GM21360 (cell line): ENCODE results near the gene ETV4.

Experiments
- ATAC-seq: cut with Tn5 transposase; IDR thresholded peaks from one replicate; pipeline ENCODE4 v1.9.1; 2021; ENCODE audit warnings: mild to moderate bottlenecking, moderate library complexity; ENCODE audit not compliant: unreplicated experiment

ETV4 gene

DNA sequence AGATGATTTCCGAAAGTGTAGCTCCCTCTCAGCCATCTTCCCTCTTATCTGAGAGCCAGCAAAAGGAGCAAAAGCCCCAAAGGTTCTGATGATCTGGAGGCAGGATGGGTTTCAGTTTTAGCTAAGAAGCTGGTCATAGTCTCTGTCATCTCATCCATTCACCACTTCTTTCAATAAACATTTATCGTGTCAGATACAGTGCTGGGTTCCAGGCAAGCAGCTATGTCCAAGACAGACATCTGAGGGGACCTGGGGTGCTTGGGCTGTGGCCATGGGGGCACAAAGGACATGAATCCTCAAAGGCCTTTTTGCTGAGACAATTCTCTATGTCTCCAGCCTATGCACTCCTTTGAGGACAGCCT lies 1.0 kb upstream of the ETV4 start:
- no peak for ATAC-seq

DNA sequence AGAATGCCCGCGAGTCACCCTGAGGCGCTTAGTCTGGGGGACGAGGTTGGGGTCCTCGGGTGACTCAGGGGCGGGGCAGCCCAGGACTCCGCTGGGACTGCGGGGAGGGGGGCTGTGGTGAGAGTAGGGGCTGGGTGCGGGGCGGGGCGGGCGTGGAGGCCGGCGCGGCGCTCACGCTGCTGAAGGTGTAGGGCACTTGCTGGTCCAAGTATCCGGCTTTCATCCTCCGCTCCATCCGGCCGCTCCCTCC lies 832 bp downstream of the ETV4 start:
- no peak for ATAC-seq

DNA sequence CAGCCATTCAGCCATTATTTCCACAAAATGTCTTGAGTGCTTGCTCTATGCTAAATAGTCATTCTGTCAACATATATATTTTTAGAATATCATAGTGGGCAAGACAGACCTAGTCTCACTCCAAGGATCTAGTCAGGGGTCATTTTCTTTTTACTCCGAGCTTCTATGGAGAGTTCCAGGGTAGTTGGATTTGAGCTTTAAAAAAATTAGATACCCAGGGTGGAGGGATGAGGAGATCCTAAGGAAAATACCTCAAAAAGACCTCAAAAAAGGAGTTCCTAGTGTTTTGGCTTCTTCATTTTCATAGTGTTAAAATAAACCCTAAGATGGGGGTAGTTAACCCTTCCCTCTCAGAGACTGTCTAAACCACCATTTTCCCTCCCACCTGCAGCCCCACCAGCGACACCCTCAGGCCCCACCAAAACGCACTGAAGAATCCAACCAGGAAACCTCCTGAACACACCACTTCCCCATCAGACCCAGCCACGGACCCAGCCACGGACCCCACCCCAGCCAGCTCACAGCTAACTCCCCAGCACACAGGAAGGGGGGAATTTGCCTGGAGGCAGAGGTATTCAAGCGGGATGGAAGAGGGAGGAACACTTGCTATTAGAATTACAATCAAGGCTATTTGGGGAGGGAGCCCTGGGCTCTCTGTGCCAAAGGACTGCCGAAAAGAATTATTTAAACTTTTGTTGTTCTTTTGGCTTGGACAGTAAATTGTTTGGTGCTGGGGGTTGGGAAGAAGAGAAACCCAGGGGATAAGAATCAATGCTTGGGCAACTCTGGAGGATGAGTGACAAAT lies 2.2 kb downstream of the ETV4 start:
- no peak for ATAC-seq

DNA sequence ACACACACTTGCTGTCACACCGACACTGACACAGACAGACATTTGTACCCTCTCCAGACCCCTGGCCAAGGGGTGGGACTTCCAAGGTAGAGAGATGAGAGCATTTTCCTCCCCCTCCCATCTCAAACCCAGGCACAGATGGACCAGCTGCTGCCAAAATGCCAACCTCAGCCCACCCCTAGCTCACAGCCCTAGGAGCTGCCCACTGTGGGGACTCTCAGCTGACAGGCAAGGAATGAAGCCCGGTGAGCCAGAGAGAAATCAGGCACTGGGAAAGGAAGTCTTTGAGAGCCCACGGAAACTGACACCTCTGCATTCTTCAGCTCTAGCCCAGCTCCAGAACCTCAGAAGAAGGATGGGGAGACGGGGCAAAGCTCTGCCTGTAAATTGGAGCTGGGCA lies 2.8 kb downstream of the ETV4 start:
- ATAC-seq: no peak

DNA sequence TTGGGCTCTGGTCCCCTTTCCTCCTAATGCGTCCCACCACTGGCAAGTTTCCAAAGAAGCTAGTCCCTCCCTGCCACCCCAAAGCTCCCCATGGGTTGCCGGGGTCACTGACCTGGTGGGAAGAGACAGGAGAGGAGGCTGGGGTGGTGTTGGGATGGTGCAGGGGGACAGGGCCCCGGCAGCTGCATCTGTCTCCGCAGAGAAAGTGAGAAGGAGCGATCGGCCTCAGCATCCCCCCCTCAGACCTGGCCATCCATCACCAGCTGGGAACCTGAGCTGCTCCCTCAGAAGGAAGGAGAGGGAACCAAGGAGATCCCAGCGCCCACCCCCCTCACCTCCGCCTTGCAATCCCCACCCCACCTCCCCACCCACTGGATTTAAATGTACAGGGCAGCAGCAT lies 3.3 kb downstream of the ETV4 start:
- ATAC-seq: no peak

DNA sequence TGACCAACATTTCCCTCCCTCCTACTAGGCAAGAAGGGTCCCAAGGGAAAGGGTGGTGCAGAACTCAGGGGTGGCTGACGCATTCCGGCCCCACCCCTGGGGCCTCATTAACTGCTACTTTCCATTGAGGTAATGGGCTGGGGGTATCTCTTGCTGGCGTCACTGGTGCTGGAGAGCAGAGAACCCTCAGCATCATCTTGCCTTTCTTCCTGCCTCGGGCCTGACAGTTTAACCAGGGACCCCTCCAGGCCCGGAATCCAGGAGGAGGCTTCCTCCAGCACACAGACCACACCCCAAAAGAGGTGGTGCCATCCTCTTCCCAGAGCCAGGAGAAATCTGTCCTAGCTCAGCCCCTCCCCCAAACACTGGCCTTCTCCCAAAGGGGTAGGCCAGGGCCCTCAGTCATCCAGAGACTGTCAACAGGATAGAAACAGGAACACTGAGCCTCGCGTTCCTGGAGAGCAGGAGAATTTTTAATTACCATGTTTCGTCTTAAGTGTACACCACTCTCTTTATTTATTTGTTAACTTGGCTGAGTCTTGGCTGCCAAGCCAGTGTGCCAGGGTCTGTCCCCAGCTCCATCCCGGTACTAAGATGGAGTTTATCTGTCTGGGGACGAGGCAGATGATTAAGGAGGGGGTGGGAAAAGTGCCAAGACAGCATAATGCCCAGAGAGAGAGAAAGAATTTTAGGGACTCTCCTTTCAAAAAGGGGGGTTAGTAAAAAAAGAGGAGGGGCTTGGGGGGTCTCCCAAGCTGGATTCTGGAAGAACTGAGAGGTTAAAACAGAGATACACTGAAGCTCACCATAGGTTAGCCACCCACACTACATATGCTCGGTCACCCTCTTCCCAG lies 5.1 kb downstream of the ETV4 start:
- no peak for ATAC-seq

DNA sequence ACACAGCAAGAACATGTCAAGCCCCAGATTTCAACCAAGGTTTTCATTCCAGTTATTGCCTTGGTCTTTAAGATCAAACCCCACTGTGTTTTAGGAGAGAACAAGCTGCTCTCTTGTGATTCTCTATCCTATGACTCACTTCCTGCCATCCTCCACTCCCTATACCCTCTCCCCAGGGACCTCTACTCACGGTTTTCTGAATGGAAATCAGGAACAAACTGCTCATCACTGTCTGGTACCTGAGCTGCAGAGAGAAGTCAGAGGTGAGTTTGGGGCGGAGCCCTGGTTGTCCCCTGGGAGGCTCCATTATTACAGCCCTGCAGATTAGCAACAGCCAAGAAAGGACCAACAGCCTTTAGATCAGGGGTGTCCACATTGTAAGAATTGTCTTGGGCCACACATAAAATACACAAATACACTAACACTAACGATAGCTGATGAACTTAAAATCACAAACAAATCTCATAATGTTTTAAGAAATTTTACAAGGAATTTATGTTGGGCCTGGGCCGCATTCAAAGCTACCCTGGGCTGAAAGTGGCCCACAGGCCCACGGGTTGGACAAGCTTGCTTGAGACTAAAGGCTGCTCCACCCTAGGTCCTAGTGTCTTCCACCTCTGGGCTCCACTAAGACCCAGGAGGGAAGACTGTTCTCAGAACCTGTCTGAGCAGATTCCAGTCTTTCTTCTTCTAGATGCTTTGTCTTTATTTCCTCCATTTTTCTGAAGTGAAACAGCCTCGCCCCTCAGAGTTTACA lies 9.7 kb downstream of the ETV4 start:
- no peak for ATAC-seq

DNA sequence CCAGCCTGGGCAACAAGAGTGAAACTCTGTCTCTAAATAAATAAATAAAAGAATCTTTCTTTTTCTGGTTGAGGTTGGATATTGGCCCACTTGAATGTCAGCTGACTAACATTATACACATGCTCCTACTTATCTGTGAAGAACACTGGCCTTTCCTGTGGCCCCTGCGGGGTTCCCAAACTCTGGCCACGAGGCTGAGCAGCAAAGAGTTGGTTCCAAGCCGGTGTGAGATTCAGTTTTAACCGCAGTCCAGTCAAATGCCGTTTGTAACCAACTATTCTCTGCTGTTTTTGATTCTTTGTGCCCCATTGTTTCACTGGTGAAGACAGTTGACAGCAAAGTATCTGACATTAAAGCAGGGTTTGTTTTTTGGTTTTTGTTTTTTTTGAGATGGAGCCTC lies 11.2 kb downstream of the ETV4 start:
- ATAC-seq: no peak

DNA sequence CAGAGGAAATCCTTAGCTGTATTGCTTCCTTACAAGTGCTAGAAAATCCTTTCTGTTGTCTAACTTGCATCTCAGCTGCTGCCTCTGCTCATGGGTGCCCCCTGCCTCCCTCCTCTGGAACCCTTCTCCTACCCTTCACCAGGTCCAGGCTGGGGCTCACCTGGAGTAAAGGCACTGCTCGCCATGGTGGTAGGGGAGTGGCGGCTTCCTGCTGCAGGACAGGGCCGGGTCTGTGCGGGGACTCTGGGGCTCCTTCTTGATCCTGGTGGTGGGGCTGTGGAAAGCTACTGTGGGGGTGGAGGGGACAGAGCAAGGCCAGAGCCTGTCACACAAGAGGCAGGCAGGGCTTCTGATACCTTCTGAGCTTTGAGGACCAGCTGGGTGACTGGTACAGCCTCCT lies 12.4 kb downstream of the ETV4 start:
- ATAC-seq: no peak

DNA sequence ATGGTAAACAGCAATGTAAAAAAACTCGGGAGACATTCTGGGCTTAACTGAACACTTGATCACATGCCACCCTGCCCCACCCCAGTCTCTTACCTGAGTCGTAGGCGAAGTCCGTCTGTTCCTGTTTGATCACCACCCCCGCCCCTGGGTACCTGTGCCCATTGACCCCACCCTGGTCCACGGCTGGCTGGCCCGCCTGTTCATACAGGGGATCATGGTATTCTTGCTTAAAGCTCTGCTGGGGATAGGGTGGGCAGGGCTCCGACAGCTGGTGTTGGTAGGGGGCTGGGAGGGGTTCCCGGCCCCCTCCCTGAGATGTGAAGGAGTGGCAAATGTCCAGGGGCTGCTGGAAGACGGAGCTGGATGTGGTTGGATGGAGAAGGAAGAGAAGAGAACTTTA lies 13.6 kb downstream of the ETV4 start:
- no peak for ATAC-seq

DNA sequence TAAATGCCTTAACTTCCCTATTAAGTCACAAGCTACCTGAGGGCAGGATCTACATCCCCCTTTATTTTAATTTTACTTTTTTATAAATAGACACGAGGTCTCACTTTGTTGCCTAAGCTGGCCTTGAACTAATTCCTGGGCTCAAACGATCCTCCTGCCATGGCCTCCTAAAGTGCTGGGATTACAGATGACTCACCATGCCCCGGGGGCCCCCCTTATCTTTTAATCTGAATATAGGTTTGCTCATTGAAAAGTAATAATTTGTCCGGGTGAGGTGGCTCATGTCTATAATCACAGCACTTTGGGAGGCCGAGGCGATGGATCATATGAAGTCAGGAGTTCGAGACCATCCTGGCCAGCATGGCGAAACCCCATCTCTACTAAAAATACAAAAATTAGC lies 14.2 kb downstream of the ETV4 start:
- ATAC-seq: no peak

DNA sequence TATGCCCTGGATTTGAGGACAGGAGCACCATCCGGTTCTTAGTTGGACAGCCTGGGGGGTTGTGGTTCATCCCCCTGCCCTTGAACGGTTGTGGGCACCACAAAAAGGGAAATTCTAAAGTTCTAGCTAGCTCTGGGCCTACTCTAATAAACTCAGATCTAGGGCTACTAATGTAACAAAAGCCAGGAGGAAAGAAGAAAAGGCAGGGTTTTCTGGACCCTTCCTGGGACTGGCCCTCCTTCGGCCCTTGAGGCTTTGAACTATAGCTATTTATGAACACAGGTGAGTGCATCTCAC lies 15.1 kb downstream of the ETV4 start:
- ATAC-seq: no peak

DNA sequence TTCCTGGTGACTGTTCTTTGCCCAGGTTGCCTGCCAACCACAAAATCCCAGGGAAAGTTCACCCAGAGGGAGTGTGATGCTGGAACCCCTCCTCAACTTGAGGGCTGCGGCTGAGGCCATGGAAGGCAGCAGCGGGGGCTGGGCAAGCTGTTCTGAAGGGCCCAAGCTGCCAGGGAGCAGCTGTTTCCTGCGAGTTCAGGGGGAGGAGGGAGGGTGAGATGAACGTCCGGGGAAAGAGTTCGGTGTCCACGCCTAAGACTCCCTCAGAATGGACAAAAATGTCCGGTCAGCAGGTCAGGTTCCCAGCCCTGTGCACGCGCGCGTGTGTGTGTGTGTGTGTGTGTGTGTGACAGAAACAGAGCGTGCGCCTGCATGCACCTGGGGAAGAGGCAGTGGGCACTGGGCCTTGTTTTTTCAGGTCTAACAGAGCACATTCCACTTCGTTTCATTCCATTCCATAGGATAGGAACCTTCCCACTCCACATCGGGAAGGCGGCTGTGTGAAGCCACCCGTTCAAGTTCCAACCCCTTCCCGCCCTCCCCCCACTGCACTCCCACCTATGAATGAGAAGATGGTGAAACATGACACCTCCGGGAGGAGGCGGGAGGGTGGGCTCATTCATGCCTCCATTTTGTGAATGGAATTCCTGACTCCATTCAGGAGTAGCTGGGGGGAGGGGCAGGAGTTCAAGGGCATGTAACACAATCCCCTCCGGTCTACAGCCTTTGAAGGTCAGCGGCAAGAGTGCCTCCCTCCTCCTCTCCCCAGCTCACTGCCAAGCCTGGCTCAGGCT lies 15.7 kb downstream of the ETV4 start:
- no peak for ATAC-seq

DNA sequence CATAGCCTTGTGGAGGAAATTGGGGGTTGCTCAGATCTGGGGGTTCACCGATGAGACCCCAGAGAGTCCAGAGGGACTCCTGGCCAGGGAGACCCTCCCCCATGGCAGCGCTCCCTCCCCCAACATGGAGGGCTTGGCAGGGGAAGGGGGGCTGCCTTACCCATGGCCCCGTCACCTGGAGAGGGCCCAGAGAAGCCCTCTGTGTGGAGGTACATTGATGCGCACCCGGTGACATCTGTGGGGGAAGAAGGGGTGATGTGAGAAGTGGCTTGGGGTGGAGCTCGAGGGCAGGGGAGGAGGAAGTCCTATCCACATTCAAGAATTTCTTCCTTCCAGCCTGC lies 16.2 kb downstream of the ETV4 start:
- no peak for ATAC-seq

DNA sequence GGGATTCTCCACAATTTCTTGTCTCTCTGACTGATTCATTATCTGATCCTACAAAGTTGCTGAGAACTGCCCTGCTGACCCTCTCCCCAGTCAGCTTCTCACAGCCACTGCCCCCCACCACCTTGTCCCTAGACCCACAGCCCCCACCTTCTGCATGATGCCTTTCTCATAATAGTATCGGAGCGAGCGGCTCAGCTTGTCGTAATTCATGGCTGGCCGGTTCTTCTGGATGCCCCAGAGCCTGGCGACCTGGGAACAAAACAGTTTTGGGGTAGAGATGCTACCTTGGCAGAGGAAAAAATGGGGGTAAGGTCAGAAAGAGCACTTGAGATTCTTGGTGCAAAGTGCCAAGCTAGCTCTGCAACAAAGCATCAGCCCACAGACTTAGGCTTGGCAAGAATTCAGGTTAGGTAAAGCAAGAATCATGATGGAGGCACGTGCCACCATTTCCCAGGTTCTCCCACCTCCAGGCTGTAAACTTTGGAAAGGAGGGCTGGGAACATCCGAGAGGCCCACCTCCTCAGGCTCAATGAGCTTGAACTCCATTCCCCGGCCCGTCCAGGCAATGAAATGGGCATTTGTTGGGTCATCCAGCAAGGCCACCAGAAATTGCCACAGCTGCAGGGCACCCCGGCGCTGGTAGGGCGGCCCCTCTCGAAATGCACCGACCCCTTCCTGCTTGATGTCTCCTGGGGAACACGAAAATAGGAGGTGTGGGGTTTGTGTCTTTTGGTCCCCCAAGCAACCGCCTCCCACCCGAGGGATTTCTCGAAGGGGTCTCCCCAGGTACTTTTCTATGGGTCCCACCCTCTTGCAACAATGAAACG lies 16.9 kb downstream of the ETV4 start:
- no peak for ATAC-seq

DNA sequence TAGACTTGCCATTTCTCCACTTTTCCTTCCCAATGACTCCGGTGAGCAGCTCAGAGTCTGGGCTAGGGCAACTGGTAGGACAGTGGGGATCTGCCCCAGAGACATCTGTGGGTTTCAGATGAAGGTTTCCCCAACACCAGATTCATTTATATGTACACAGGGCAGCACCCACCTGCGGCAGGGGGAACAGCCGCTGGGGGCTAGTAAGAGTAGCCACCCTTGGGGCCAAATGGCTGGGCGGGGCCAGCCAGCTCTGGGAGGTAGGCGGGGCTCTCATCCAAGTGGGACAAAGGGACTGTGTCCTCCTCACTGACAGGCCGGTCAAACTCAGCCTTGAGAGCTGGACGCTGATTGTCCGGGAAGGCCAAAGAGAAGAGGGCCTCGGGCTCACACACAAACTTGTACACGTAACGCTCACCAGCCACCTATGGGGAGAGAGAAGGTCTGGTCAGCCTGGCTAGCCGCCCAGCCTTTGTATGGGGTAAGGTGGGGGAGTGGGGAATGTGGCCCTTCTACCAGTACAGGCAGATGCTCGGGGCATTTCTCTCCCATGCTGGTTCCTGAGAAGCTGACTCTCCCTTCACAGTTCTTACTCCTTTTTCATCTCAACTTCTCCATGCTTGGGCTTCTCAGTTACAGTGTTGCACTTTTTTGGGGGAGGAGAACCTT lies 17.7 kb downstream of the ETV4 start:
- ATAC-seq: no peak

DNA sequence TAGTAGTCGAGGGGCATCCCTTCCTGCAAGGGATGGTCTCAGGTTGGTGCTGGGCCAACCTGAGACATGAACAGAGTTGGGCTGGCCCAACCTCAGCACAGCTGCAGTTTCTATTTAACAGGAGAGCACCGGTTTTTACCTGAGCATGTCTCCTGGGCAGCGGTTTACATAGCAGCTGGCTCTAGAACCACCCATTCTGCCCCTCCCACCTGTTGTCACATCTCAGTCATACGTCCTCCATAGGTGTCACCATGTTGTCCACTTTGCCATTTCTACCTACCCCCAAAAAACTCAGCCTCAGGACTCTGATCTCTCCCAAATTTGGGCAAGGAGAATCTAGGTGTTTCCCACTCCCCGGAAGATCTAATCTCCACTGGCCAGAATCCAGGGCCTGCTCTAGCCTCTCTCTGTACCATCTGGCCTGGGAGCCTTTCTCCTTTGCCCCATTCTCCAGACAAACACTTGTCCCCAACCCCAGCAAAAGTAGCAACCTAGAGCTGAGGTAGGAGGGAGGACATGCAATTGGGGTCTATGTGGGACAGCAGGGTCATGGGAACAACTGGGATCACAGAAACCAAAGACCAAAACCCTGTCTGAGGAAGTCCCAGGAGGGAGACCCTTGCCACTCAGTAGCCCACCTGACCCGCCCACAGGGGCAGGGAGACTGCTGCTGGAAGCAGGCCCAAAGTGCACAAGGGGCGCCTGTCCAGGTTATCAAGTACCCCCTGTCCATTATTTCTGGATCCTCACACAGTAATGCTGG lies 19.1 kb downstream of the ETV4 start:
- no peak for ATAC-seq

DNA sequence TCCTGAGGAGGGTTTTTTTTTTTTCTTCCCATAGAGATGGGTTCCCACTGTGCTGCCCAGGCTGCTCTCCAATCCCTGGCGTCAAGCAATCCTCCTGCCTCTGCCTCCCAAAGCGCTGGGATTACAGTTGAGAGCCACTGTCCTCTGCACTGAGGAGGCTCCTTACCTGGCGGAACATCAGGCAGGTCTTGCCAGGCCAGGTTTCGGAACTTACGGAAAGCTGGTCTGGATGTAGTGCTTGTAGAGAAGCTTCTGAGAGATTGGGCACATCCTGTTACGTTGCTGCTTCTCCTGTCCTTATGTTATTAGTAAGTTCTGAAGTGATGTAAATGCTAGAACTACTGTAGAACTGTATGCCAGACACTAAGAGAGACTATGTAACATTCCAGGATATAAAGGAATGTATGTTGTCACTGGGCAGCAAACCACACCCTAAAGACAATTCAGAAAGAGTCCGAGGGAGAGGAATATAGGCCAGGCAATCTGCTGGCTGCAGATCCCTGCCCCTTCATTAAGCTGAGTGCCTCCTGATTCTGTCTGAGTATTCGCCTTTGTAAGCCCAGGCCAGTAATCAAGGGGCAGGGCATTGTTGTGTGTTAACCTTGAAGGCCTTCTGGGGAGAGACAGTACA lies 21.1 kb downstream of the ETV4 start:
- ATAC-seq: no peak

DNA sequence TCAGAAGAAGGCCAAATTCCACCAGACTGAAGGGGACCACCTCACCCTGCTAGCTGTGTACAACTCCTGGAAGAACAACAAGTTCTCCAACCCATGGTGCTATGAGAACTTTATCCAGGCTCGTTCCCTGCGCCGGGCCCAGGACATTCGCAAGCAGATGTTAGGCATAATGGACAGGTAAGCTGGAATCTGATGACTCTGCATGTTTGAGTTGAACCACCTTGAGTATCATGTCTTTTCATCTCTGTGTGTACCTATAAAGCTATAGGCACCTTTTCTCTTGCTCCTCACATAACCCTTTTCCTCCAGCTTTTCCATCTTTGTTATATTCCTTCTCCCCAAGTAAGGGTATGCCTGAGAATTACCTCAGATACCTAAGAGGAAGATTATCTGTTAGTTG lies 24.8 kb downstream of the ETV4 start:
- no peak for ATAC-seq
